ENCODE measurements around the gene SLC37A3.
"Not testable (repeated sequence)": the region's sequence is repeated elsewhere in the genome, so short reads cannot be mapped to it uniquely, and the experiment has no call there.

SLC37A3 gene

DNA sequence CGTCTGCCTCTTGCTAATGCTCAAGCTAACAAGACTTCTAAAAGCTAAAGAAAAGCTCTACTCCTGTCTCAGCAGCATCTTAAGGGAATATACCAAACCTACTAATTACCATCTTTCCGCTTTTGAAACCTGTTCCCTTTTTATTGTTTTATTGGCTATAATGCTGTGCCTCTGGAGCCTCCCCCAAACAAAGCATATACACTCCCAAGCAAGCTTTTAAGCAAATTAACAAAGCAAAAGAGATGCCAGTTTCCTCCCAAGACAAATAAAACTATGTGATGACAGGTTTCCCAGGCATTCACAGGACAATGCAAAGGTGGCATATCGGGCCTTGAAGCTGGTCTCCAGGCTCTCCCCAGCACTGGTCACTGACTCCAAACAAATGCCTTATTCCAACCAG, 52.9 kb downstream of the SLC37A3 start:
- DNase-seq, result no peak

DNA sequence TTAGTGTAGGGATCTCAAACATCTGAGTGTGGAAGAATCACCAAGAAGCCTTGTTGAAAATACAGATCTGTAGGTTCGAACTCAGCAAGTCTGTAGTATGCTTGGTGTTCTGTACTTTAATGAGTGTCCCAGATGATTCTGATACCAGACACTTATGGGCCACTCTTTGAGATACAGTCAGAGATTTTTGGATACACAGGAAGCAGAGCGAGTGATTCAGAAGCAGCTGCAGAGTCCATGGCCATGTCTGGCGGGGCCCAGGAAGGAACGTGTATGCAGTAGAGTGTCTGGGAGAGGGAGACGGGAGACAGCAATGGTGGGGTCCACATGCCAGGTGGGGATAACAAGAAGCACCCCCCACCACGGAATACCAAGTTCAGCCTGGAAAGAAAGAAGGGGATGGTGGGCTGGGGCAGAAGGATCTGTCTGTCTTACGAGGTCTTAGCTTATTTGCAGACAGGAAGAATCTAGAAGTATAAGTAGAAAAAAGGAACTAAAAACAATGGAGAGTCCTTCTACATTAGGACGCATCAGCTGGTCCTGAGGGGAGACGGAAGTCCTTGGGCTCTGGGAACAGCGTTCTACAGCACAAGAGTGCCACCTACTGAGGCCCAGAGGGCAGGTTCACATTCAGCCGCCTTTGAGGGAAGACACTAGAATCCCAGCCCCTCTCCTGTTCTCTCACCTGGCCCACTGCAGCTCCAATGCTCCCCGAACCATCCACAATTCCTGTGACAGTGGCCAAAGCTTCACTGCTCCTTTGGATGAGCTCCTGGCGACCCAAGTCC, 55.4 kb downstream of the SLC37A3 start:
- DNase-seq, result peak; percentile 7

GRCh38 chr7:140338959-140339358, 59.4 kb downstream of the SLC37A3 start:
- DNase-seq, result not testable (repeated sequence)

DNA sequence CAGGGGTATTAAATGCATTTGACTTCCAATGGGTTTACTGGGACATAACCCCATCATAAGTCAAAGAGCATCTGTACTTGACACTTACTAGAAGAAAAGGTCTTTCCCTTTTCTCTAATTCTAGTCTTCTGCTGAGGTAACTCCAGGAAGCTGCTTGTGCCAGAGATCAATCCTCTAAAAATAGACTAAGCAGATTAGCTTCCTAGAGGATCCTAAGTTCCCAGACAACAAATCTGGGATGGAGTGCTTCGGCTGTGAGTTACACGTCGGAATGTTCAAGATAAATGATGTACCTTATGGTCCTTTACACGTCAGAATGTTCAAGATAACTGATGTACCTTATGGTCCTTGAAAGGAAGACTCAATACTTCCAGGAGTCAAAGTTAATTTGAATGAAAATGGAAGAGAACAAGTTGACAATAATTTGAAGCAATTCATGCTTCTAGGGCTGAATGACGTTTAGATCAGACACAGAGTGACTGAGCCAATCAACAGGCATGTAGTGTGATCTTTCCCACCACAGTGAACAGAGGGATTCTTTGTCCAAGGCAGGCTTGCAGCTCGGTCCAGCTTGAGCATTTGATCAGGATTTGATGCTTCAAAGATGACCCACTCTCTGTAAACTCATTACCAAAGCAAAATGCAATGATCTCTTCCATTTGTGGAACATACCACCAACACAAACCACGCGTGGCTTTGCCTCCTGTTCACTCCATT, 63.8 kb downstream of the SLC37A3 start:
- no peak for DNase-seq

GRCh38 chr7:140333686-140334085, 64.6 kb downstream of the SLC37A3 start:
- DNase-seq, result no peak

DNA sequence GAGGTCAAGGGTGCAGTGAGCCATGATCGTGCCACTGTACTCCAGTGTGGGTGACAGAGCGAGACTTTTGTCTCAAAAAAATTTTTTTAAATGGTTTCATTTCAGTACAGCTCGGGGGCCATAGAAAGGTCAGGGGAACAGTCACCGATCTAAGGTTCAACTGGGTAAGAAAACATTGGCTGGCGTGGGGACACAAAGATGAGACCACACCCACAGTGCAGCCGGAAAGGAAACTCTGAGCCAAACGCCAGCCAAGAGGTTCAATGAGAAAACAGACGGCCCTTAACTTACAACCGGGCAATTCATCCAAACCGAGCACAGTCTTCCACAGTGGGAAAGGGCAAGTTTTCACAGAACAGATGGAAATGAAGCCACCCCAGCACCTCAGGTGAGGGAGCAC, 65.1 kb downstream of the SLC37A3 start:
- no peak for DNase-seq

- no peak for DNase-seq
These were observed 67.7 kb downstream of the SLC37A3 start for GRCh38 chr7:140330595-140330994.

GRCh38 chr7:140330128-140330527, 68.2 kb downstream of the SLC37A3 start:
- DNase-seq, result no peak

GRCh38 chr7:140327261-140327661, 71.1 kb downstream of the SLC37A3 start:
- no peak for DNase-seq

DNA sequence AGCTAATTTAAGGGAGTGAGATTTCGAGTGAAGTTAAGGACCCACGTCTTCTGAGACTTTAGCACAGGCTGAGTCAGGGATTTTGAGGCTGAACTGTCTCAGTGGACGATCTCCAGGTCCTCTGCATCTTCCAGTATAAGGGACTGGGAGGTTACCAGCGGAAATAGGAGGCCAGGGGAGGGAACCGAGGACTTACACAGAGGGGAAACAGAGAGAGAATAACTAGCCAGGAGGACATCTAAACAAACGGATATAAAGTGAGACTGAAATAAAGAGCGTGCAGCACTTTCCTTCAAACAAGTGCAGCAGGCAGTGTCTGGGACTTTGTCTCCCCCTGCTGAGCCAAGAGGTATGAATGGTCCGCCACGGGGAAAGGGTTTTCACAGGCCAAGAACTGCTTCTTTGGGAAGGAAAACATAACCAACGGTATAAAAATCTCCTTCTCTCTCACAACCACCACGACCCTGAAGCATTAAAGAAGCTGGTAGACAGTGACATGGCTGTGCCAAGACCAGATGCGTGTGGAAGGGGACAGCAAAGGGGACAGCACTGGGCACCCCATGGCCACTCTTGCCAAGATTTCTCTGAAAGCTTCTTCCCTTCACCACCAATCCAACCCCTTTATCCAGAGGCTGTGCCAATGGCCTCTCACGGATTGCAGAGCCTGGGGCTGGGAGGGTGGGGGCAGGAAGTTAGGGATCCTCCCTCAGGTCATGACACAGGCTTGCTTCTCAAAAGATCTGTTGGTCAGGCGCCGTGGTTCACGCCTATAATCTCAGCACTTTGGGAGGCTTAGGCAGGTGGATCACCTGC, 72.0 kb downstream of the SLC37A3 start:
- peak; percentile 53 for DNase-seq

- DNase-seq, result no peak
These were observed 72.7 kb downstream of the SLC37A3 start for GRCh38 chr7:140325600-140325999.

DNA sequence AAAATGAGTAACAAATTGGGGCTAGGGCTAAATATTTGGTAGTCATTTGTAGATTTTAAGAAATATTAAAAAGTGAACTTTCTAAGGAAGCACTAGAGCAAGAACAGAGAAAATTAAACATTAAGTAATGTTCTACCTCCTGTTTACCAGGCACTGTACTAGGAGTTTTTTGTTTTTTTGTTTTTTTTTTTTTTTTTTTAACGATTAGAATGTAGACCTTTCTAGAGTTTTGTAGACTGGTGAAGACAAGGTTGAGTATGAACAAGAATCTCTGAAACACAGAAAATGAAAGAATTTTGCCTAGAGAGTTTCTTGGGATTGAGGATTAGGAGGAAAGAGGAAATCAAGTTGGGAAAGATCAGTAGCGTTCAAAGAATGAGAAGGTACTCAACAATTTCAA, 73.6 kb downstream of the SLC37A3 start:
- no peak for DNase-seq

- no peak for DNase-seq
These were observed 75.6 kb downstream of the SLC37A3 start for GRCh38 chr7:140322759-140323158.

GRCh38 chr7:140320078-140320477, 78.3 kb downstream of the SLC37A3 start:
- not testable (repeated sequence) for DNase-seq

DNA sequence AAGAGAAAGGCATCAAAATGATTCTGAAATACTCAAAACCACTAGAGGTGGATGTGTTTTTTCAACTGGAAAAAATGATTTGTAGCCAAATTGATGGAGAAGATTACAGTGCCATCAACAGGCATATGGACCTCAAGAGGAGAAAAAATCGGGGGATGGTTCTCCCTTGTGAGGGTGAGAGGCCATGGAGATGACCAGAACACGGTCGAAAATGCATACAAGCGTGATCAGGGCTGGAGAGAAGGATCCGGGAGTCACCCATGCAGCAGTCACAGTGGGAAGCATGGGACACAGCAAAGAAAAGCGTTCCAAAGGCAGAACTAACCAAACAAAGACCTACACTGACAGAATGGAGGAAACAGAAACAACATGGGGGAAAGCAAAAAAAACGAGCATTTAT, 80.3 kb downstream of the SLC37A3 start:
- no peak for DNase-seq

DNA sequence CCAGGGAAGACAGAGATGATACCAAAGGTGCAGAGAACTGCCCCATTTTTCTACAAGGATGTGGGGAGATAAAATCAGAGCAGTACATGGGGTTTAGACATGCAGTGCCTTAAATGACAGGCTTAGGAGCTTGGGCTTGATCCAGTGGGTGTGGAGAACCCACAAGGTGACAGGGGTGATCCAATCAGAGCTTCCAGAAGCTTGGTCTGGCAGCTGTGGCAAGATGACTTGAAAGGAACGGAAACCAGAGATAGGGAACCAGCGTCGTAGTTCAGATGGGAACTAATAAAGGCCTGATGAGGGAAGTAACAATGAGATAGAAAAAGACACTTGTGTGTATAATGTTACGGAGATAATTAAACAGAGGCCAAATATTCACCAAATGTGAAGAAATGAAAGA, 80.7 kb downstream of the SLC37A3 start:
- no peak for DNase-seq

DNA sequence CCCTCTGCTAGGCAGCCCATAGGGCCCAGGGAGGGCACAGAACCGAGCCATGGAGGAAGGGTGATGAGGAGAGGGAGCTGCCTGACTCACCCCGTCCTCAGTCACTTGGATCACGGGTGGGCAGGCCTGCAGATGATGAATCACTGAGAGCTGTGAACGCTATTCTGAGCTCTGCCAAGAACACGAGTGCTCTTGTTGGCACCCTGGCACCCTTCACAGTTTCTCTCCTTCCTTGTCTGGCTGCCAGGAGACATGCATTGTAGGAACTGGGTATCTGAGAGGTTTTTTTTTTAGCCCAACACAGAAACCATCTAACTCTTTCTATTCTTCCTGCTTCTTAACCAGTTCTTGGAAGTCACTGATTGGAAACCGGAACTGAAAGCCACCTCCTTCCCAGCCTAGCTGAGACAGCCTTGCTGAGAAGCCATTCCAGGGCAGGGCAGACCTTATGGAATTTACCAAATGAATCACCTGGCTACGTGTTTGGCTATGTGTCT, 82.1 kb downstream of the SLC37A3 start:
- peak; percentile 65 for DNase-seq

DNA sequence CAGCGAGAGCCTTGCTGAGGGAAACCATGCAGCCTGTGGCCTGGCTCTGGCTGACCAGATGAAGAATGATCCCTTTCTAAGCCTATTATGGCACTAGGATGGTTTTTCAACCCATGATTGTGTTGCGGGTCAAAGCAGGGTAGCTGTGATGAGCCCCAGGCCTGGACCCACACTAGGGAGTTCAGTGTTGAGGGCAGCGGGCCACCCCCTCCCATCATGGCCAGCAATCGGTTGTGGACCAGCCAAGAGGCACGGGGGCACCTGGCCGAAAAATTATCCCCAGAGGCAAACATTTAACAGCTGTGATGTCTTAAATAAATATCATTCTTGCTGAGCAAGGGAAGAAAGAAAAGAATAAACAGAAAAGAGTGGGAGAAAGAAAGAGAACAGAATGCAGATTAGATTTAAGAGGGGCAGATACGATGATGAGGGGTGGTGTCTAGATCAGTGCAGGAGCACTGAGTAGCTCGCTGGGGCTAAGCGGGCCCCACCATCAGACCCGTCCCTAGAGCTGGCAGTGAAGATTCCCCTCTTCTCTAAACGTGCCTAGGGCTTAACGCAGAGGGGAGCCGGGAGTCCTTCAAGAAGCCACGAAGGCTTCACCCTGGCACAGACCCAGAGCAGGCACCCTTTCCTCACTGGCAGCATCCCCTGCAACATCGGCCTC, 82.7 kb downstream of the SLC37A3 start:
- no peak for DNase-seq

- no peak for DNase-seq
These were observed 83.5 kb downstream of the SLC37A3 start for GRCh38 chr7:140314573-140315480.

- DNase-seq, result no peak
These were observed 86.0 kb downstream of the SLC37A3 start for GRCh38 chr7:140312141-140312846.

- DNase-seq, result not testable (repeated sequence)
These were observed 87.2 kb downstream of the SLC37A3 start for GRCh38 chr7:140311128-140311527.
